Amygdala (tissue), 56 donors: ENCODE results near the gene CRISP3.
"Not testable (repeated sequence)": the region's sequence is repeated elsewhere in the genome, so short reads cannot be mapped to it uniquely, and the experiment has no call there.

ENCODE experiments used
- DNase-seq, 56 donors: peaks; one replicate each; lab custom pipeline; 2025; lab: John Stamatoyannopoulos, UW

Gene CRISP3

GRCh38 chr6:49744259-49744658 is at the start of gene CRISP3:
Gene CRISP3, minus strand, starts transcription at chr6:49744388. Its CDS starts 21 bp downstream, at chr6:49744367.
- no peak for DNase-seq

GRCh38 chr6:49790341-49790740 is 46.2 kb upstream of the CRISP3 start:
- DNase-seq, result no peak

- DNase-seq, result no peak
Observed at GRCh38 chr6:49787176-49787575, 43.0 kb upstream of the CRISP3 start, which contains the start of gene PGK2. Gene PGK2, minus strand, starts transcription at chr6:49787285. Its CDS starts 98 bp downstream, at chr6:49787187.

GRCh38 chr6:49784272-49784671 is 40.1 kb upstream of the CRISP3 start:
- DNase-seq, result no peak

- DNase-seq, result no peak
Observed at GRCh38 chr6:49782725-49783124, 38.5 kb upstream of the CRISP3 start.

- no peak for DNase-seq
Observed at GRCh38 chr6:49782293-49782692, 38.1 kb upstream of the CRISP3 start.

- no peak for DNase-seq
Observed at GRCh38 chr6:49776444-49776843, 32.3 kb upstream of the CRISP3 start.

GRCh38 chr6:49775043-49775442 is 30.9 kb upstream of the CRISP3 start:
- DNase-seq, result no peak

- DNase-seq, result no peak
Observed at GRCh38 chr6:49772285-49772684, 28.1 kb upstream of the CRISP3 start.

GRCh38 chr6:49766762-49767161 is 22.6 kb upstream of the CRISP3 start:
- DNase-seq, result no peak

GRCh38 chr6:49764571-49765236 is 20.5 kb upstream of the CRISP3 start:
- no peak for DNase-seq

- no peak for DNase-seq
Observed at GRCh38 chr6:49743429-49743828, 759 bp downstream of the CRISP3 start.

- no peak for DNase-seq
Observed at GRCh38 chr6:49739423-49739822, 4.8 kb downstream of the CRISP3 start.

- DNase-seq, result no peak
Observed at GRCh38 chr6:49736017-49736508, 8.1 kb downstream of the CRISP3 start.

GRCh38 chr6:49733680-49734079 is 10.5 kb downstream of the CRISP3 start:
- no peak for DNase-seq

- no peak for DNase-seq
Observed at GRCh38 chr6:49732781-49733180, 11.4 kb downstream of the CRISP3 start.

GRCh38 chr6:49730251-49730650 is 13.9 kb downstream of the CRISP3 start:
- no peak for DNase-seq

GRCh38 chr6:49723917-49724316 is 20.3 kb downstream of the CRISP3 start:
- not testable (repeated sequence) for DNase-seq

- no peak for DNase-seq
Observed at GRCh38 chr6:49721297-49721696, 22.9 kb downstream of the CRISP3 start.

- no peak for DNase-seq
Observed at GRCh38 chr6:49720372-49720771, 23.8 kb downstream of the CRISP3 start.

- DNase-seq, result no peak
Observed at GRCh38 chr6:49713346-49713745, 30.8 kb downstream of the CRISP3 start, which contains the start of gene CRISP2. Gene CRISP2, minus strand, starts transcription at chr6:49713543. Its CDS starts 4,347 bp downstream, at chr6:49709196.

- DNase-seq, result no peak
Observed at GRCh38 chr6:49698478-49698877, 45.7 kb downstream of the CRISP3 start.
